NCI-H345 treated with DMSO at 0.1 percent for 48 hours (cell line): ENCODE data around the gene PDHA1.

ENCODE experiments used
- DNase-seq: peaks from one replicate; lab custom pipeline; 2025; ENCODE audit not compliant: unreplicated experiment; lab: John Stamatoyannopoulos, UW

The PDHA1 gene

GRCh38 chrX:19375546-19375945, 31.8 kb downstream of the PDHA1 start:
- DNase-seq = no peak

DNA sequence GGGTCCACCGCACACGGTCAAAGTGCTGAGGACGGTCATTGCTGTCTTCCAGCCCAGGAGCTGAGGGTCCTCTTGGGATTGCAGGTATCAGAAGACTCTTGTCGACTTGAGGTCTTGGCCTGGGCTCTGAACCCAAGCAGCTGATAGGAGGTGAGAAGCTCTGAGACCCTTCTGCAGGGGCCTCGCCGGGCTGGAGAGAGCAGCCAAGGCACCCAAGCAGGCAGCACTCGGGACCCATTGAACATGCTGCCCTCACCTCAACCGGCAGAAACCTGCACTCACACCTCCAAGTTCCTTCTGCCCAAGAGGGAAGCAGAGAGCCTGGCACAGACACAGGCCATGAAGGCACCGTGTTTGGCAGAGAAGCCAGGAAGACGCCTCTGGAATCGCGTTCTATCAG, 34.1 kb downstream of the PDHA1 start:
- DNase-seq = no peak

GRCh38 chrX:19381326-19381725, 37.6 kb downstream of the PDHA1 start:
- no peak for DNase-seq

DNA sequence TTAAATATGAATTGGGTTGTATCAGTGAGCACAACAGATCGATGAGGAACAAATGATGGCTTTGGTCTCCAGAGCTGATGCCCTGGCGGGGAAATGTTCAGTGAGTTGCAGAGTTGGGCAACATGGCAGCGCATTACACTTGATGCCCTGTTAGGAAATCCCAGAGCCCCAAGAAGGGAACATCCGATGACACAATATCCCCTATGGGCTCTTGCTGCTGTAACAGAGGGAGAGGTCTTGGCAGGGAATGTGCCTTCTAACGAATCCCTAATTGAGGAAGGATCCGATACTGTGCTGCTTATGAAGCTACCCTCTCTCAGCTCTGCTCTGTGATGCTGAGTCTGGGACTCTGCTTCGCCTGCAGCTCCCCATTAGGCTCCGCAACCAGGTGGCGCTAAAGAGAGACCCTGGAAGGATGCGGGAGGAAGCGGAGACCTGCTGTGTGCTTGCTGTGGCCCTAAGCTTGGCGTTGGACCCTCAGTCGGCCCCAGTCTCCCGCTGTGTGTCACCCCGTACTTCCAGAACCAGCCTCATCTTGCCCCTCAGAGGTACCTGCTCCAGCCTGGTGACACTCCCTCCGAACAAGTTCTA, 38.9 kb downstream of the PDHA1 start:
- DNase-seq = peak; percentile 11

DNA sequence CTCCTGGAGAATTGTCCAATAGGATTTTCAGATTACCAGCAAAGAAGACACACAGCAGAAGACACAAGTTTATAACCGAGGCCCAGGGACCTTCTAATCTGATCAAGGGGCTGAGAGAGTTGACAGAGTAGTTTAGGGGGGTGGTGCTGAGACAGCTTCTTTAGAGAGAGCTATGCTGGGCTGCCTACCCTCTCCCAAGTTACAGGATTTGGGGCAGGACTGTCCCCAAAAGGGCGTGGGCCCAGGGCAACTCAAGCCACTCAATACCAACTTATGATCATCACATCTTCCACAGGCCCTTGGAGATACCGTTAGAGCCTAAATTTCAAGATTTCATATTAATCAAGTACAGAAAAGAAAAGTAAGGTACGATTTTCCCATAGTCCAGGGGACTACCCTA, 43.0 kb downstream of the PDHA1 start:
- no peak for DNase-seq

DNA sequence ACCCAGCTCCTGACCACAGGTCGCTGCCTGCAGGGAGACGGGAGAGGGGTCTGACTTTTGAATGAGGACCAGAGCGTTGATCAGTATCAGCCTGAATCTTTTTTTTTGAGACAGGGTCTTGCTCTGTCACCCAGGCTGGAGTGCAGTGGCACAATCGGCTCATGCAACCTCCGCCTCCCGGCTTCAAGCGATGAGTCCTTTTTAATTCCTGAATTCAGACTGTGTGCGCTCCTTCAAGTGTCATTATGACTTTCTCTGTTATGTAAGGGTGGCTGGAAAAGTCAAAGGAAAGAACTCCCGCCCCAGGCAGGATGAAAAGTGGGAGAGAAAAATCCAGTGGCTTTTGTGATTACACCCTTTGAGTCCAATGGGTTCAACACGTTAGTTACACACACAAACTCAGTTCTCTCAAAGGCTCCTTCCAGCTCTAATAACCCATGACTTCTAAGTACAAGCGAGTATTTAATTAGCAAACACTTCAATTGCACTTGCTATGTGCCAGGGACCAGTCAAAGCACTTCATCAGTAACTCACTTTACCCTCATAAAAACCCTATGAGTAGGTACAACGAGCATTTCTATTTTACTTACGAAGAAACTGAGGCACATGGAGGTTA, 44.4 kb downstream of the PDHA1 start:
- peak; percentile 49 for DNase-seq

- DNase-seq = no peak
These were observed 45.0 kb downstream of the PDHA1 start for GRCh38 chrX:19388741-19389140.

GRCh38 chrX:19389227-19389845, 45.6 kb downstream of the PDHA1 start:
- DNase-seq = no peak

DNA sequence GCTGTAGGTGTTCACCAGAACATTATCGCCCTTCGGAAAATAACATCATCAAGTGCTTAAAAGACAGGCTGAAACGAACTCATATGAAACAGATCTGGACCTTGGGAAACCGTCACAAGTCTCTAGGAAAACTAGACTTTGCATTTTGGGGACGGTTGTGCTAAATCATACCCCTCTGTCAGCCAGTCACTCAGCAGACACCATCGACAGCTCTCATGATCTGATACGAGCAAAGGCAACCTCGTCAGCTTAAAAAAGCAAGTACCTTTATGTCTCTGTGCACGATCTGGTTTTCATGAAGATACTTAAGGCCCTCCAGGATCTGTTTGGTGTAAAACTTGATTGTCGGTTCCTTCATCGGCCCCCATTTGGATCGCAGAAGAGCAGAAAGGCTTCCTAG, 48.4 kb downstream of the PDHA1 start:
- DNase-seq = no peak

GRCh38 chrX:19392703-19393102, 49.0 kb downstream of the PDHA1 start:
- no peak for DNase-seq

DNA sequence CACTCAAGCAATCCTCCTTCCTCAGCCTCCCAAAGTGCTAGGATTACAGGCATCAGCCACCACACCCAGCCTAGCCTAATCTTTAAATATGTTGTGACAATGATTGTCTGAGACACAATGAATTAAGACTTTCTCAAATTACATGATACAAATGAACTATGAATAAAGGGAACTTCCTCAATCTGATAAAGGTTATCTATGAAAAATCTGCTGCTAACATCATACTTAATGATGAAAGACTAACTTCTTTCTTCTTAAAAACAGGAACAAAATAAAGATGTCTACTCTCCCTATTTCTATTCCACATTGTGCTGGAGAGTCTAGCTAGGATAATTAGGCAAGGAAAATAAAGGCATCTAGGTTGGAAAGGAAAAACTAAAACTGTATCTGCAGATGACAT, 60.0 kb downstream of the PDHA1 start:
- no peak for DNase-seq

- DNase-seq = no peak
These were observed 66.5 kb downstream of the PDHA1 start for GRCh38 chrX:19410259-19410658.
